Fibroblast of skin of right biceps (primary cell): ENCODE measurements around the gene SOWAHB.

ENCODE experiments used
- DNase-seq: peaks from one replicate; pipeline ENCODE4 v3.0.0-alpha.2; 2013

SOWAHB gene, protein sequence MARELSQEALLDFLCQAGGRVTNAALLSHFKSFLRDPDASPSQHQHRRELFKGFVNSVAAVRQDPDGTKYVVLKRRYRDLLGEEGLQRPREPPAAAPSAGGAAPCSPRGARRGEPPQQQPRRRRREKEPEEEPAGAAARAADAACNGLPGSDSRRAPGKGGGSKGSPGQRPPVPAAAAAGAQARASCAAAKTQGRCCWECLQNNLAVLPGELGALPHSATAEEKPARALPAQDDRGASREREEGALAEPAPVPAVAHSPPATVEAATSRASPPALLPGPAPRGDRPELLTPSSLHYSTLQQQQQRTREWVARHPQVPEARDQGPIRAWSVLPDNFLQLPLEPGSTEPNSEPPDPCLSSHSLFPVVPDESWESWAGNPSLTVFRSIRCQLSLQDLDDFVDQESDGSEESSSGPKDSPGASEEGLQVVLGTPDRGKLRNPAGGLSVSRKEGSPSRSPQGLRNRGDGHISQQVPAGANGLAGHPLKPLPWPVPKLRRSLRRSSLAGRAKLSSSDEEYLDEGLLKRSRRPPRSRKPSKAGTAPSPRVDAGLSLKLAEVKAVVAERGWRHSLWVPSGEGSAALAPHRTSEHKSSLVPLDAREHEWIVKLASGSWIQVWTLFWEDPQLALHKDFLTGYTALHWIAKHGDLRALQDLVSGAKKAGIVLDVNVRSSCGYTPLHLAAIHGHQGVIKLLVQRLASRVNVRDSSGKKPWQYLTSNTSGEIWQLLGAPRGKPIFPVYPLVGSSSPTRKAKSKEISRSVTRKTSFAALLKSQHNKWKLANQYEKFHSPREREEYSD

GRCh38 chr4:76897536-76898384 is at the start of gene SOWAHB:
SOWAHB (minus strand) TSS chr4:76898144; CDS start chr4:76897849, 295 bp downstream.
- no peak for DNase-seq

GRCh38 chr4:76947369-76947768 is 49.4 kb upstream of the SOWAHB start:
- peak; percentile 38 for DNase-seq

DNA sequence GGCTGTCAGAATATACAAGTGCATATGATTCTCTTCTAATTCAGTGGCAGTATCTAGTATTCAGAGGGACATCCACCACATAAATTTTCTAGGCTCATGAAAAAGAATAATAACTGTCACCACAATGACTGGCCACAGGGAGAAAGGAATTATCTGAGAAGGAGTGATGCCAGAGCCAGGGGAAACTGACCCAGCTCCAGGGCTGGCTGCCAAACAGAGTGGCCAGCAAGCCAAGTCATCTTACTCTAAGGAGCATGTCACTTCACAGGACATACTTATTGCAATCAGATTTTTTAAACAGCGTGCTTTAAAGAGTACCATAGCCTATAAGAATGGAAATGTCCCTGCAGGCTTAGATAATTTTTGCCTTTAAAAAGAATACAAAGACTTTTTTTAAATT is 45.8 kb upstream of the SOWAHB start:
- no peak for DNase-seq

GRCh38 chr4:76943129-76943620 is 45.2 kb upstream of the SOWAHB start:
- DNase-seq: peak; percentile 57

GRCh38 chr4:76939184-76939583 is 41.2 kb upstream of the SOWAHB start:
- DNase-seq: no peak

GRCh38 chr4:76931576-76932276 is 33.8 kb upstream of the SOWAHB start:
- DNase-seq: no peak

DNA sequence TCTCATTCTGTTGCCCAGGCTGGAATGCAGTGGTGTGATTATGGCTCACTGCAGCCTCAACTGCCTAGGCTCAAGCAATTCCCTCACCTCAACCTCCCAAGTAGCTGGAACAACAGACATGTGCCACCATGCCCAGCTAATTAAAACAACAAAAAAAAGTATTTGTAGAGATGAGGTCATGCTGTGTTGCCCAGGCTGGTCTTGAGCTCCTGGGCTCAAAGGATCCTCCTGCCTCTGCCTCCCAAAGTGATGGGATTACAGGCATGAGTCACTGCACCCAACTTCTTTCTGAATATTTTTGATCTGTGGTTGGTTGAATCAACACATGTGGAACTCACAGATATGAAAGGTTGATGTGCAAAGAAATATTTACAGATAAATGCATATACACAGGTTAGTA is 33.1 kb upstream of the SOWAHB start:
- DNase-seq: peak; percentile 40

DNA sequence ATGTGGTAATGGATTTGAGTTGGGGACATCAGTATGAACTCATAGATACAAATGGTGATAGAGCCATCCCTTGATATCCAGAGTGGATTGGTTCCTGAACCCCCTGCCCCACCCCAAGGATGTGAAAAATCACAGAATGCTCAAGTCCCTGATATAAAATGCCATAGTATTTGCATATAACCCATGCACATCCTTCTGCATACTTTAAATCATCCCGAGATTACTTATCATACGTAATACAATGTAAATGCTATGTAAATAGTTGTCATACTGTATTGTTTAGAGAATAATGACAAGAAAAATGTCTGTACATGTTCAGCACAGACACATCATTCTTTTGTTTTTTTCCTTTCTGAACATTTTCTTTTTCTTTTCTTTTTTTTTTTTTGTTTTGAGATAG is 32.7 kb upstream of the SOWAHB start:
- no peak for DNase-seq

DNA sequence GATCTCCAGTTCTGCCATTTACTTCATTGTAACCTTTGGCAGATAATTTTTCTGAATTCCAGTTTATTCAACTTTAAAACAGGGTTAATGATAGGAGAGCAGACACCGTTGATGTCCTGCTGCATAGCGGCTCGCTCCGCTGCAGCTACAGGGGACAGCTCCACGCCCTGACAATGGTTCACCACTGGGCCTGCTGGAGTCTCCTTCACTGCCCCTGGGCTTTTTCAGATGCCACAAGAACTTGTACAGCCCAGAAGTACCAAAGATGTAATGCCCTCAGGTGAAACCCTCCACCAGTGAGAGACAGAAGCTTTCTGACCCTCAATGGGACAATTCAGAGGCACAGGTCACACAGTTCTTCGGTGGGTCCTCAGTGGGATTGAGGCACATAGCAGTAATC is 28.9 kb upstream of the SOWAHB start:
- DNase-seq: no peak

DNA sequence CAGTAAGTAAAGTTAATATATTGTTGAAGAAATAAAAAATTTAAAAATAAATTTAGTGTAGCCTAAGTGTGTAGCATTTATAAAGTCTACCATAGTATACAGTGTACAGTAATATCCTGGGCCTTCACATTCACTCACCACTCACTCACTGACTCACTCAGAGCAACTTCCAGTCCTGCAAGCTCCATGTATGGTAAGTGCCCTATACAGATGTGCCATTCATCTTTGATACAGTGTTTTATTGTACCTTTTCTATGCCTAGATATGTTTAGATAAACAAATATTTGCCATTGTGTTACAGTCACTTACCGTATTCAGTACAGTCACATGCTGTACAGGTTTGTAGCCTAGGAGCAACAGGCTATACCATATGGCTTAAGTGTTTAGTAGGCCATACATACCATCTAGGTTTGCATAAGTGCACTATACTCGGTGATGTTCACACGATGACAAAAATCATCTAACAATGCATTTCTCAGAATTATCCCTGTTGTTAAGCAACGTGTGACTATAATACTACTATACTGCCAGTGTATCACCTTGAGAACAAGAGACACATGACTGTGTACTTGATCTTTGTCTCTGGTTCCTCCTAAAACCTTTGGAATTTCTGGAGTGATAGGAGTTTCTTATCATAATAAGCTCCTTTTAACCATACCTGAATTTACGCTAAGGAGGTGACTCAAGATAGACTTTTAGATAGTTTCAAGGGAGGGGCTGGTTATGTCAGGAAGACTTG is 25.8 kb upstream of the SOWAHB start:
- no peak for DNase-seq

- no peak for DNase-seq
These were observed 22.8 kb upstream of the SOWAHB start for GRCh38 chr4:76920715-76921114.

- DNase-seq: no peak
These were observed 11.8 kb upstream of the SOWAHB start for GRCh38 chr4:76909711-76910110.

GRCh38 chr4:76905521-76905920 is 7.6 kb upstream of the SOWAHB start:
- peak; percentile 90 for DNase-seq

DNA sequence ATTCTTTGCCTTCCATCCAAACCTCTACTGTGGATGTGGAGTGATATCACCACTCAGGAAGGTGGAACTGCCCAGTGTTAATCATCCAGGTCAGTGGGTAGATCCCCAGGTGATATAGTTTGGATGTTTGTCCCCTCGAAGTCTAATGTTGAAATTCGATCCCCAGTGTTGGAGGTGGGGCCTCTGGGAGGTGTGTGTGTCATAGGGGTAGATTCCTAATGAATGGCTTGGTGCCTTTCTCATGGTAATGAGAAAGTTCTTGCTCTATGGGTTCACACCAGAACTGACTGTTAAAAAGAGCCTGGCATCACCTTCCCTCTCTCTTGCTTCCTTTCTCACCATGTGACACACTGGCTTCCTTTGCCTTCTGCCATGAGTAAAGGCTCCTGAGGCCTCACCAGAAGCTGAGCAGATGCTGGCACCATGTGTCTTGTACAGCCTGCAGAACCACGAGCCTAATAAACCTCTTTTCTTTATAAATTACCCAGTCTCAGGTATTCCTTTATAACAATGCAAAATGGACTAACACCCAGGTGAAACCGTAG is 6.8 kb upstream of the SOWAHB start:
- no peak for DNase-seq

DNA sequence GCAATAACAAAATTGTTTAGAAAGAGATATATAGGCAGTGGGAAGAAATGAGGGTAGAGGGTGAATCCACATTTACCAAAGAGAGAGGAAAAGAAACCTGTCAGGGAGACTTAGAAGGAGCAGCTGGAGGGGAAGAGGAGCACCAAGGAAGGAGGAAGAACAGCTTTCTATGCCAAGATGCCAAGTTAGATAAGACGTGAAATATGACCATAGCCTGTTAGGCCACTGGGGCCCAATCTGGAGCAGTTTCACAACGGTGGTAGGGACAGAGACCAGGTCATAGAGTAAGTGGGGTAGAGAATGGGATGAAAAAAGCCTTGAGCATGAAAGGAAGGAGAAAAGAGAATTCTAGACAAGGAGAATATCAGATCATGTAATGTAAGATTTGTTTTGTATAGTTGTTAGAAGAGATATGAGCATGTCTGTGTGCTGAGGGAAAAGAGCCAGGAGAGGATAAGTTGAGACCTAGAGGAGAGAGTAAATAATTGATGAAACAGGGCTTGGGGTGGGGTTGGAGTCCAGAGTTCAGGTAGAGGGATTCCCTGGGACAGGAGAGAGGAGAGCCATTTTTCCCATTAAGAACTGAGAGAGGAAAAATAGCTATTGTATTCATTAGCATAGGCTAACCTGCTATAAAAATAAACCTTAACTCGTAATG is 4.4 kb upstream of the SOWAHB start:
- DNase-seq: no peak

- peak; percentile 22 for DNase-seq
These were observed 1.2 kb upstream of the SOWAHB start for GRCh38 chr4:76898949-76899645.

DNA sequence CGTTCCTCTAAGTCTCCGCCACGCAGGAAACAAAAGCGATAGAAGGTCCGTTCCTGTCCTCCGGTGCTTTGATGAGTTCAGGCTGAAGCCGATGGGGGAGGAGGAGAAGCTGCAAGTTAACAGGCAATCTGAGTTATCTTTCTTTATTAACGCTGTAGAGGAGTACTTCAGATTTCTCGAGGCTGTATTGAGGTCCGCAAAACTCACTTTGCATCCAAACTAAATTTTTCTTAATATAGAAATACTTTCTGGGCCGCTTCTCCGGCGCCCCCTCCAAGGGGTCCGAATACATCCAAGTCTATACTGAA is 395 bp upstream of the SOWAHB start:
- DNase-seq: no peak

DNA sequence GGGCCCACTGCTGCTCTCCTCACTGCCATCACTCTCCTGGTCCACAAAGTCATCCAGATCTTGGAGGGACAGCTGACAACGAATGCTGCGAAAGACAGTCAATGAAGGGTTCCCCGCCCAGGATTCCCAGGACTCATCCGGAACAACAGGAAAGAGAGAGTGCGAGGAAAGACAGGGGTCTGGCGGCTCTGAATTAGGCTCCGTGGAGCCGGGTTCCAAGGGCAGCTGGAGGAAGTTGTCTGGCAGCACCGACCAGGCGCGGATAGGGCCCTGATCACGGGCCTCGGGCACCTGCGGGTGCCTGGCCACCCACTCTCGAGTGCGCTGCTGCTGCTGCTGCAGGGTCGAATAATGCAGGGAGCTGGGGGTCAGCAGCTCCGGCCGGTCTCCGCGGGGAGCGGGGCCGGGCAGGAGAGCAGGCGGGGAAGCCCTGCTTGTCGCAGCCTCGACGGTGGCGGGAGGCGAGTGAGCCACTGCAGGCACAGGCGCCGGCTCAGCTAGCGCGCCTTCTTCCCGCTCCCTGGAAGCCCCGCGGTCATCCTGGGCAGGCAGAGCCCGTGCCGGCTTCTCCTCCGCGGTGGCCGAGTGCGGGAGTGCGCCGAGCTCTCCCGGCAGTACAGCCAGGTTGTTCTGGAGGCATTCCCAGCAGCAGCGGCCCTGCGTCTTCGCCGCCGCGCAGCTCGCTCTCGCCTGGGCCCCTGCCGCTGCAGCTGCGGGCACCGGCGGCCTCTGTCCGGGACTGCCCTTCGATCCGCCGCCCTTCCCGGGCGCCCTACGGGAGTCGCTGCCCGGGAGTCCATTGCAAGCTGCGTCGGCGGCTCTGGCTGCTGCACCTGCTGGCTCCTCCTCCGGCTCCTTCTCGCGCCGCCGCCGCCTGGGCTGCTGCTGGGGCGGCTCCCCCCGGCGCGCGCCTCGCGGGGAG is 1.1 kb downstream of the SOWAHB start:
- DNase-seq: peak; percentile 19

GRCh38 chr4:76896048-76896447 is 1.9 kb downstream of the SOWAHB start:
- no peak for DNase-seq
